Mammary epithelial cell (primary cell): ENCODE data around the gene HOXD3.

ENCODE experiments used
- EZH2 ChIP-seq: IDR thresholded peaks from 2 replicates; pipeline ENCODE4 v1.6.1; 2012; ENCODE audit warnings: low read length, inconsistent platforms, borderline replicate concordance
- TF ChIP-seq, protein P1 (sequence below), 2 donors: IDR thresholded peaks in 1 of 2; conservative IDR thresholded peaks in 1 of 2; 2 replicates each; pipeline ENCODE4 v1.5.1; 2011 to 2012; ENCODE audit warnings: inconsistent platforms in 2 of 2, low read length in 2 of 2, mild to moderate bottlenecking in 2 of 2, control low read depth in 1 of 2, low read depth in 1 of 2; ENCODE audit not compliant: insufficient read depth in 1 of 2; ENCODE audit errors: extremely low read depth in 1 of 2

DNA sequence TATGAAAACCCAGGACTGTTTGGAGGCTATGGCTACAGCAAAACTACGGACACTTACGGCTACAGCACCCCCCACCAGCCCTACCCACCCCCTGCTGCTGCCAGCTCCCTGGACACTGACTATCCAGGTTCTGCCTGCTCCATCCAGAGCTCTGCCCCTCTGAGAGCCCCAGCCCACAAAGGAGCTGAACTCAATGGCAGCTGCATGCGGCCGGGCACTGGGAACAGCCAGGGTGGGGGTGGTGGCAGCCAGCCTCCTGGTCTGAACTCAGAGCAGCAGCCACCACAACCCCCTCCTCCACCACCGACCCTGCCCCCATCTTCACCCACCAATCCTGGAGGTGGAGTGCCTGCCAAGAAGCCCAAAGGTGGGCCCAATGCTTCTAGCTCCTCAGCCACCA lies 12.1 kb downstream of the HOXD3 start:
- TF ChIP-seq, protein P1, sequence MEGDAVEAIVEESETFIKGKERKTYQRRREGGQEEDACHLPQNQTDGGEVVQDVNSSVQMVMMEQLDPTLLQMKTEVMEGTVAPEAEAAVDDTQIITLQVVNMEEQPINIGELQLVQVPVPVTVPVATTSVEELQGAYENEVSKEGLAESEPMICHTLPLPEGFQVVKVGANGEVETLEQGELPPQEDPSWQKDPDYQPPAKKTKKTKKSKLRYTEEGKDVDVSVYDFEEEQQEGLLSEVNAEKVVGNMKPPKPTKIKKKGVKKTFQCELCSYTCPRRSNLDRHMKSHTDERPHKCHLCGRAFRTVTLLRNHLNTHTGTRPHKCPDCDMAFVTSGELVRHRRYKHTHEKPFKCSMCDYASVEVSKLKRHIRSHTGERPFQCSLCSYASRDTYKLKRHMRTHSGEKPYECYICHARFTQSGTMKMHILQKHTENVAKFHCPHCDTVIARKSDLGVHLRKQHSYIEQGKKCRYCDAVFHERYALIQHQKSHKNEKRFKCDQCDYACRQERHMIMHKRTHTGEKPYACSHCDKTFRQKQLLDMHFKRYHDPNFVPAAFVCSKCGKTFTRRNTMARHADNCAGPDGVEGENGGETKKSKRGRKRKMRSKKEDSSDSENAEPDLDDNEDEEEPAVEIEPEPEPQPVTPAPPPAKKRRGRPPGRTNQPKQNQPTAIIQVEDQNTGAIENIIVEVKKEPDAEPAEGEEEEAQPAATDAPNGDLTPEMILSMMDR (conservative IDR thresholded peaks at IDR 0.05 in 1 of 2, IDR thresholded peaks at IDR 0.05 in 1 of 2; ENCODE audit: extremely low read depth in 1 of 2, insufficient read depth in 1 of 2, low read depth in 1 of 2, low read length in 2 of 2): no peak
- TF ChIP-seq EZH2: no peak
